SU-DHL-6 (cell line): Measurements from ENCODE around the gene ZNF3.

ENCODE experiments used
- EZH2phosphoT487 ChIP-seq: fragments of 200-600 bp; sonication (generic), shearing (Covaris generic); conservative IDR thresholded peaks from 2 replicates; pipeline ENCODE4 v1.6.1; 2018; ENCODE audit warnings: mild to moderate bottlenecking, antibody characterized with exemption, low read length, moderate library complexity, mixed read lengths
- TF ChIP-seq, protein P1 (sequence below): fragments of 200-600 bp; sonication (generic); IDR thresholded peaks from one replicate; pipeline ENCODE4 v1.5.1; 2017; ENCODE audit warnings: antibody characterized with exemption, mild to moderate bottlenecking, low read length, moderate library complexity; ENCODE audit not compliant: insufficient read depth, poor library complexity, severe bottlenecking

DNA sequence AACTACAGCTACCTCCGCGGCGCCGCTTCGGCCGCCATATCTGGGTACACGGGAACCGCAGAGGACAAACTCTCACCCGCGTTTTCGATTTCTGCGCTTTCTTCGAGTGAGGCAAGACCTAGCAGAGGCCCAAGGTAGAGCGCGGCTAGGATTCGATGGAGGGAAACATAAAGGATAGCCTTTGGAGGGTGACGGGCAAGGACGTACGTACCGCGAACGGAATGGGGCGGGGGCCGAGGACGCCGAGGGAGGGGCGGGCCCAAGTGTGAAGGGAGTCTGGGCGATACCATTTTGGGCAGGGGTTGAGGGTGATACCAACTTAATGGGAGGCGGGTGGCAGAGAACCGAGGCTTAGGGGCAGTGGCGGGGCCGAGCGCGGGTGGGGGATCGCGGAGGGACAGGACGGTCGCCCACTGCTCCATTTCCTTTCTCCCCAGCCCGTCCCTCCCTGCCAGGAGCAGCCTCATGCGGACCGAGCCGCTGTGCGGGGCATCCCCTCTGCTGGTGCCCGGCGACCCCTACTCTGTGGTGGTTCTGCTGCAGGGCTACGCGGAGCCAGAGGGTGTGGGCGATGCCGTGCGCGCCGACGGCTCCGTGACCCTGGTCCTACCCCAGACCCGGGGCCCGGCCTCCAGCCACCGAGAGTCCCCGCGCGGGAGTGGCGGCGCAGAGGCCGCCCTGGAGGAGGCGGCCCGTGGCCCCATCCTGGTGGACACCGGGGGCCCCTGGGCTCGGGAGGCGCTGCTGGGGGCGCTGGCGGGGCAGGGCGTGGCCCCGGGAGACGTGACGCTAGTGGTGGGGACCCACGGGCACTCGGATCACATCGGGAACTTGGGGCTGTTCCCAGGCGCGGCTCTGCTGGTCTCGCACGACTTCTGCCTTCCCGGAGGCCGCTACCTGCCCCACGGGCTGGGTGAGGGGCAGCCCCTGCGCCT, 45.7 kb upstream of the ZNF3 start, which contains the start of gene MBLAC1:
- TF ChIP-seq, protein P1, sequence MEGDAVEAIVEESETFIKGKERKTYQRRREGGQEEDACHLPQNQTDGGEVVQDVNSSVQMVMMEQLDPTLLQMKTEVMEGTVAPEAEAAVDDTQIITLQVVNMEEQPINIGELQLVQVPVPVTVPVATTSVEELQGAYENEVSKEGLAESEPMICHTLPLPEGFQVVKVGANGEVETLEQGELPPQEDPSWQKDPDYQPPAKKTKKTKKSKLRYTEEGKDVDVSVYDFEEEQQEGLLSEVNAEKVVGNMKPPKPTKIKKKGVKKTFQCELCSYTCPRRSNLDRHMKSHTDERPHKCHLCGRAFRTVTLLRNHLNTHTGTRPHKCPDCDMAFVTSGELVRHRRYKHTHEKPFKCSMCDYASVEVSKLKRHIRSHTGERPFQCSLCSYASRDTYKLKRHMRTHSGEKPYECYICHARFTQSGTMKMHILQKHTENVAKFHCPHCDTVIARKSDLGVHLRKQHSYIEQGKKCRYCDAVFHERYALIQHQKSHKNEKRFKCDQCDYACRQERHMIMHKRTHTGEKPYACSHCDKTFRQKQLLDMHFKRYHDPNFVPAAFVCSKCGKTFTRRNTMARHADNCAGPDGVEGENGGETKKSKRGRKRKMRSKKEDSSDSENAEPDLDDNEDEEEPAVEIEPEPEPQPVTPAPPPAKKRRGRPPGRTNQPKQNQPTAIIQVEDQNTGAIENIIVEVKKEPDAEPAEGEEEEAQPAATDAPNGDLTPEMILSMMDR: no peak
- TF ChIP-seq EZH2phosphoT487: no peak
